H1 (cell line): ENCODE results near the gene DPYD. TPM values are rescaled to one million over a fixed set of nuclear protein-coding genes. Genes with fewer than 3 reads are reported as not detected.

Source experiments
- CTCF ChIA-PET: fragments of 300-600 bp; sonication (Branson Sonifier 250); formaldehyde crosslinking; loops from one replicate; lab custom pipeline; 2021; ENCODE audit not compliant: partially characterized antibody; lab: Charles Lee
- POLR2A ChIA-PET: fragments of 300-600 bp; sonication (Branson Sonifier 250); formaldehyde crosslinking; loops from one replicate; lab custom pipeline; 2021; ENCODE audit warnings: inconsistent platforms; ENCODE audit not compliant: partially characterized antibody; lab: Charles Lee
- DNase-seq, 2 experiments: peaks; one replicate each; pipeline versions ENCODE4 v3.0.0 to v3.0.0-alpha.2; 2010 to 2022; ENCODE audit warnings: low spot score in 2 of 2, low read depth in 1 of 2, mixed read lengths in 1 of 2
- FAIRE-seq: peaks from 2 replicates; lab custom pipeline; 2011; peaks lifted over from hg19 to GRCh38; lab: Jason Lieb, UNC
- H2AFZ ChIP-seq: 2 replicates; pipeline ENCODE4 v1.8.1; 2012; ENCODE audit warnings: low read length, inconsistent platforms
- H2AK5ac ChIP-seq: 2 replicates; pipeline ENCODE4 v1.6.1; 2013; ENCODE audit warnings: low read depth, low read length
- H2BK120ac ChIP-seq: replicated peaks from 2 replicates; pipeline ENCODE3; 2013; ENCODE audit warnings: low read depth, low read length, inconsistent platforms
- H2BK12ac ChIP-seq: 2 replicates; pipeline ENCODE4 v1.6.1; 2013; ENCODE audit warnings: low read depth, low read length
- H2BK15ac ChIP-seq: 2 replicates; pipeline ENCODE4 v1.6.1; 2013; ENCODE audit warnings: low read length
- H2BK20ac ChIP-seq: 2 replicates; pipeline ENCODE4 v1.6.1; 2013; ENCODE audit warnings: low read length
- H2BK5ac ChIP-seq: 2 replicates; pipeline ENCODE4 v1.6.1; 2013; ENCODE audit warnings: low read depth, low read length
- H3K14ac ChIP-seq: 2 replicates; pipeline ENCODE4 v1.6.1; 2013; ENCODE audit warnings: inconsistent platforms; ENCODE audit not compliant: insufficient read length
- H3K18ac ChIP-seq: 2 replicates; pipeline ENCODE4 v1.6.1; 2013; ENCODE audit warnings: low read length; ENCODE audit errors: extremely low read depth
- H3K23ac ChIP-seq: 2 replicates; pipeline ENCODE4 v1.6.1; 2013; ENCODE audit warnings: inconsistent platforms; ENCODE audit not compliant: insufficient read length
- H3K23me2 ChIP-seq: 2 replicates; pipeline ENCODE4 v1.6.1; 2013; ENCODE audit warnings: low read depth, low read length
- H3K27ac ChIP-seq: 2 replicates; pipeline ENCODE4 v1.6.1; 2011; ENCODE audit warnings: low read depth, low read length, inconsistent platforms
- H3K27me3 ChIP-seq, 4 experiments: replicated peaks in 1 of 4; 1 replicate in 1 of 4; 2 replicates in 3 of 4; pipeline versions ENCODE4 v1.6.1 to v1.8.1; 2011 to 2013; ENCODE audit warnings: low read length in 3 of 4, mild to moderate bottlenecking in 3 of 4, inconsistent platforms in 2 of 4, mixed read lengths in 2 of 4, moderate library complexity in 1 of 4; ENCODE audit not compliant: control insufficient read depth in 3 of 4, insufficient read depth in 3 of 4; ENCODE audit errors: extremely low read depth in 1 of 4
- H3K36me3 ChIP-seq, 4 experiments: 2 replicates each; pipeline versions ENCODE4 v1.6.1 to v1.8.1; 2011 to 2013; ENCODE audit warnings: mild to moderate bottlenecking in 4 of 4, low read length in 3 of 4, moderate library complexity in 2 of 4, control low read depth in 1 of 4, inconsistent platforms in 1 of 4; ENCODE audit not compliant: insufficient read depth in 4 of 4, control insufficient read depth in 2 of 4
- H3K4ac ChIP-seq: replicated peaks from 2 replicates; pipeline ENCODE3; 2013; ENCODE audit warnings: low read length, low read depth, mixed read lengths, inconsistent platforms; ENCODE audit not compliant: insufficient read length
- H3K4me1 ChIP-seq, 4 experiments: replicated peaks in 1 of 4; 1 replicate in 1 of 4; 2 replicates in 3 of 4; pipeline versions ENCODE4 v1.6.1 to v1.8.1; 2011 to 2013; ENCODE audit warnings: low read length in 3 of 4, inconsistent platforms in 2 of 4, mixed read lengths in 1 of 4; ENCODE audit not compliant: insufficient read depth in 4 of 4, control insufficient read depth in 3 of 4
- H3K4me2 ChIP-seq, 2 experiments: 2 replicates each; pipeline versions ENCODE4 v1.6.1 to v1.8.1; 2011 to 2013; ENCODE audit warnings: low read depth in 2 of 2, low read length in 2 of 2, control low read depth in 1 of 2, inconsistent platforms in 1 of 2, mild to moderate bottlenecking in 1 of 2; ENCODE audit not compliant: insufficient read depth in 1 of 2
- H3K4me3 ChIP-seq, 4 experiments: fragments of 200-600, 300-600 bp in 1 of 4; sonication (generic), shearing (Covaris generic), sonication (Bioruptor Twin) in 1 of 4; 2 replicates each; pipeline versions ENCODE4 v1.5.1 to v1.8.1; 2011 to 2016; ENCODE audit warnings: low read length in 4 of 4, low read depth in 3 of 4, control low read depth in 2 of 4, inconsistent platforms in 2 of 4, mild to moderate bottlenecking in 2 of 4, mixed read lengths in 1 of 4, moderate library complexity in 1 of 4; ENCODE audit not compliant: insufficient read depth in 2 of 4; ENCODE audit errors: extremely low read depth in 1 of 4
- H3K56ac ChIP-seq: replicated peaks from 2 replicates; pipeline ENCODE3; 2013; ENCODE audit warnings: low read depth, mild to moderate bottlenecking, mixed read lengths, low read length, inconsistent platforms; ENCODE audit not compliant: insufficient read length
- H3K79me1 ChIP-seq: 2 replicates; pipeline ENCODE4 v1.6.1; 2013; ENCODE audit warnings: low read depth, low read length, control low read depth
- H3K79me2 ChIP-seq, 2 experiments: 2 replicates each; pipeline versions ENCODE4 v1.6.1 to v1.8.1; 2012 to 2013; ENCODE audit warnings: low read length in 2 of 2, mild to moderate bottlenecking in 2 of 2, inconsistent platforms in 1 of 2; ENCODE audit not compliant: insufficient read depth in 2 of 2, control insufficient read depth in 1 of 2
- H3K9ac ChIP-seq, 4 experiments: replicated peaks in 1 of 4; 1 replicate in 1 of 4; 2 replicates in 3 of 4; pipeline versions ENCODE4 v1.6.1 to v1.8.1; 2011 to 2013; ENCODE audit warnings: low read depth in 3 of 4, low read length in 3 of 4, control low read depth in 2 of 4, mild to moderate bottlenecking in 2 of 4, moderate library complexity in 2 of 4, inconsistent platforms in 1 of 4; ENCODE audit errors: extremely low read depth in 1 of 4
- H3K9me3 ChIP-seq, 2 experiments: 2 replicates each; pipeline versions ENCODE4 v1.6.1 to v1.8.1; 2012 to 2013; ENCODE audit warnings: mild to moderate bottlenecking in 2 of 2, moderate library complexity in 2 of 2, control low read depth in 1 of 2, inconsistent platforms in 1 of 2, low read depth in 1 of 2, low read length in 1 of 2, mixed read lengths in 1 of 2; ENCODE audit not compliant: insufficient read depth in 2 of 2
- H4K20me1 ChIP-seq, 2 experiments: replicated peaks in 1 of 2; 2 replicates each; pipeline versions ENCODE3 to v1.8.1; 2011 to 2013; ENCODE audit warnings: inconsistent platforms in 2 of 2, low read length in 2 of 2, mild to moderate bottlenecking in 1 of 2; ENCODE audit not compliant: insufficient read depth in 2 of 2, control insufficient read depth in 1 of 2
- H4K5ac ChIP-seq: 2 replicates; pipeline ENCODE4 v1.6.1; 2013; ENCODE audit warnings: low read length, low read depth, mixed read lengths, inconsistent platforms; ENCODE audit not compliant: insufficient read length
- H4K8ac ChIP-seq: 2 replicates; pipeline ENCODE4 v1.8.0; 2013; ENCODE audit warnings: mild to moderate bottlenecking, moderate library complexity, low read length, inconsistent platforms; ENCODE audit not compliant: insufficient read depth; ENCODE audit errors: extremely low read depth
- H4K91ac ChIP-seq: replicated peaks from 2 replicates; pipeline ENCODE3; 2013; ENCODE audit warnings: low read length, mixed read lengths, inconsistent platforms; ENCODE audit not compliant: insufficient read length
- EP300 ChIP-seq, 2 experiments: IDR thresholded peaks; 1 replicate in 1 of 2; 2 replicates in 1 of 2; pipeline ENCODE4 v1.6.1; 2011 to 2012; ENCODE audit warnings: low read depth in 2 of 2, low read length in 2 of 2, mild to moderate bottlenecking in 2 of 2, borderline replicate concordance in 1 of 2, inconsistent platforms in 1 of 2, moderate library complexity in 1 of 2
- FOSL1 ChIP-seq: IDR thresholded peaks from 2 replicates; pipeline ENCODE4 v1.6.1; 2011; ENCODE audit warnings: mild to moderate bottlenecking, low read depth, low read length, moderate library complexity; ENCODE audit not compliant: insufficient read depth
- JUND ChIP-seq: IDR thresholded peaks from 2 replicates; pipeline ENCODE4 v1.6.1; 2011; ENCODE audit warnings: mild to moderate bottlenecking, improper control_type of control experiment, low read length
- KDM1A ChIP-seq: fragments of 200-600, 300-600 bp; sonication (generic); IDR thresholded peaks from 2 replicates; pipeline ENCODE4 v1.7.1; 2016; ENCODE audit warnings: mild to moderate bottlenecking, low read length, borderline replicate concordance
- KDM4A ChIP-seq: IDR thresholded peaks from one replicate; pipeline ENCODE4 v1.7.1; 2012; ENCODE audit warnings: low read depth, mild to moderate bottlenecking, moderate library complexity, low read length, inconsistent platforms; ENCODE audit not compliant: severe bottlenecking
- WGBS, 2 experiments: shearing (Covaris generic) in 1 of 2; methylation state at CpG; one replicate each; pipeline versions ENCODE4 v1.1.6 to v1.1.7; 2013 to 2015; ENCODE audit warnings: low lambda C conversion rate in 2 of 2, mixed read lengths in 2 of 2, inconsistent platforms in 1 of 2, low coverage in 1 of 2, missing lambda C conversion rate in 1 of 2; ENCODE audit not compliant: insufficient replicate concordance in 2 of 2, insufficient coverage in 1 of 2, insufficient read length in 1 of 2; ENCODE audit errors: extremely low coverage in 1 of 2, missing lambda C conversion rate in 1 of 2; 5-methylcytosine and 5-hydroxymethylcytosine counted together
- polyA plus RNA-seq, 7 experiments: library from polyadenylated mRNA; depleted of rRNA in 3 of 7; stranded (reverse) in 5 of 7; unstranded in 2 of 7; fragments of >200 nt in 5 of 7; fragments of 200-250 nt in 2 of 7; gene quantifications; 1 replicate in 5 of 7; 2 replicates in 1 of 7; 4 replicates in 1 of 7; pipeline versions ENCODE4 v1.2.1 to v1.2.3, GENCODE V29; 2011 to 2013; ENCODE audit warnings: missing spikeins in 2 of 7, mixed read lengths in 2 of 7
- total RNA-seq: library from RNA; stranded (reverse); fragmentation: NEBNext Ultra II Directional; extraction: Animal tissue kit (Norgen Biotek cat#: 25700); gene quantifications from 2 replicates; pipeline ENCODE4 v1.2.1, GENCODE V29; 2021
- TF ChIP-seq, protein P1 (sequence below): IDR thresholded peaks from 2 replicates; pipeline ENCODE4 v1.6.1; 2012; ENCODE audit warnings: inconsistent platforms

DPYD gene
- total and polyA plus RNA-seq, 2 of the 8 experiments (the other 6 are each of a cell fraction or from before 2014, with no cell fraction given) = 0.29 to 0.73 TPM

GRCh38 chr1:97082160-97082848 lies 838.5 kb downstream of the DPYD start:
- no peak overlapping the region for H2AFZ ChIP-seq
- no peaks in the 10 kb centered on the region for H3K9me3 ChIP-seq
- H3K79me2 ChIP-seq = no peaks in the 10 kb centered on the region
- no peak overlapping the region for H3K4me3 ChIP-seq
- no peak overlapping the region for H3K14ac ChIP-seq
- H2BK5ac ChIP-seq = no peak overlapping the region
- H3K18ac ChIP-seq = no peak overlapping the region
- no peaks in the 10 kb centered on the region for H3K4me1 ChIP-seq
- no peak overlapping the region for H4K5ac ChIP-seq
- H3K79me1 ChIP-seq = no peaks in the 10 kb centered on the region
- DNase-seq (no peak), FAIRE-seq (no peak)
- H4K91ac ChIP-seq = no peak overlapping the region
- H3K27me3 ChIP-seq = peaks cover 0 to 1% (median 0%) of the 10 kb centered on the region in 4 experiments; a peak in 1 of 7 replicates
- H3K56ac ChIP-seq = no peak overlapping the region
- no peak overlapping the region for H2BK120ac ChIP-seq
- no peak overlapping the region for H2BK15ac ChIP-seq
- CTCF ChIA-PET = no interaction called here
- no peak overlapping the region for H2BK20ac ChIP-seq
- H2AK5ac ChIP-seq = no peak overlapping the region
- no peaks in the 10 kb centered on the region for H4K20me1 ChIP-seq
- 66% methylated on average over 4 of the region's 4 CpGs; no CpG with 5 or more reads in 1 of the 2 experiments for WGBS, 2 experiments
- no peaks in the 10 kb centered on the region for H3K36me3 ChIP-seq
- no peak overlapping the region for H3K27ac ChIP-seq
- no peak overlapping the region for H4K8ac ChIP-seq
- no peak overlapping the region for H3K23ac ChIP-seq
- no peak overlapping the region for H3K4ac ChIP-seq
- H2BK12ac ChIP-seq = no peak overlapping the region
- no peak overlapping the region for H3K9ac ChIP-seq
- no peak overlapping the region for H3K4me2 ChIP-seq
- POLR2A ChIA-PET = no interaction called here
- no peaks in the 10 kb centered on the region for H3K23me2 ChIP-seq
- no peak for TF ChIP-seq FOSL1
- TF ChIP-seq, protein P1, sequence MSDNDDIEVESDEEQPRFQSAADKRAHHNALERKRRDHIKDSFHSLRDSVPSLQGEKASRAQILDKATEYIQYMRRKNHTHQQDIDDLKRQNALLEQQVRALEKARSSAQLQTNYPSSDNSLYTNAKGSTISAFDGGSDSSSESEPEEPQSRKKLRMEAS = no peak
- no peak for TF ChIP-seq EP300 (IDR thresholded peaks at IDR 0.05; ENCODE audit: borderline replicate concordance in 1 of 2, low read depth in 2 of 2, low read length in 2 of 2)
- no peak for TF ChIP-seq JUND
- no peak for TF ChIP-seq KDM4A
- no peak for TF ChIP-seq KDM1A
